ENCODE measurements around the gene LRRC8D.

- TF ChIP-seq CTCF (IDR thresholded peaks at IDR 0.05) (no peak), POLR2A (IDR thresholded peaks at IDR 0.05) (no peak)
Measured at GRCh38 chr1:89965193-89965768, 144.4 kb downstream of the LRRC8D start.

Measured in heart left ventricle (tissue), 13 donors.